ENCODE results near the gene HGS.
A peak's percentile ranks its signal among the peaks of the same experiment; 100 is the strongest.

The HGS gene

GRCh38 chr17:81705518-81706231, 21.9 kb downstream of the HGS start:
- no peak for DNase-seq (ENCODE audit: low spot score)

DNA sequence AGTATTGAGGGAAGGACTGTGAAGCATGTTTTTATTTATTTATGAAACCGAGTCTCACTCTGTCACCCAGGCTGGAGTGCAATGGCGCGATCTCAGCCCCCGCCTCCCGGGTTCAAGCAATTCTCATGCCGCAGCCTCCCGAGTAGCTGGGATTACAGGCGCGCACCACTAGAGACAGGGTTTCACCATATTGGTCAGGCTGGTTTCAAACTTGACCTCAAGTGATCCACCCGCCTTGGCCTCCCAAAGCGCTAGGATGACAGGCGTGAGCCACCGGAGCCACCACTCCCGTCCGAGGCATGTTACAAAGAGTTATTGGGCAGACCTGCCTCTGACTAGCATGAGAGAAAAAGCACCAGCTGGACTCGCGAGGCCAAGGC, 22.4 kb downstream of the HGS start:
- DNase-seq (ENCODE audit: low spot score) = no peak

- no peak for DNase-seq (ENCODE audit: low spot score)
Measured at GRCh38 chr17:81706757-81707624, 23.2 kb downstream of the HGS start.

- no peak for DNase-seq (ENCODE audit: low spot score)
Measured at GRCh38 chr17:81707725-81708646, 24.2 kb downstream of the HGS start.

DNA sequence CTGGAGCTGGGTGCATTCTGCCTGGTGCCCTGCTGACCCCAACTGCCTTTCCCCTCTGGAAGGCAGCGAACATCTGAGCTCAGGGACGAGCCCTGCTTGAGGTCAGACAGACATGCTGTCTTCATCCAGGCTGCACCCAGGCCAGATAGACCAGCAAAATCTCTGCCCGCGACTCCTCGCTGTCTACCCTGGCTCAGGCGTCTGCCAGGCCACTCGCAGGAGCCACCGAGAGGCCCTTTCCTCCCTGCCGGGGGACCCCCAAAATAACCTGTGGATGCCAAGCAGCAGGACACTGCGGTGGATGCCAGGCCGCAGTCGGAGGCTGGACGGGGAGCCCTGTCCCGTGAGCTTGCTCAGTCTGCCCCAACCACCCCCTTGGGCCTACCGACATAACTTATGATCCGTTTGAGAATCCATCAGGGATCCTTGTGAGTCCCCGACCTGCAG, 25.0 kb downstream of the HGS start:
- no peak for DNase-seq (ENCODE audit: low spot score)

GRCh38 chr17:81710514-81711308, 26.9 kb downstream of the HGS start:
- DNase-seq (ENCODE audit: low spot score) = peak; percentile 32

DNA sequence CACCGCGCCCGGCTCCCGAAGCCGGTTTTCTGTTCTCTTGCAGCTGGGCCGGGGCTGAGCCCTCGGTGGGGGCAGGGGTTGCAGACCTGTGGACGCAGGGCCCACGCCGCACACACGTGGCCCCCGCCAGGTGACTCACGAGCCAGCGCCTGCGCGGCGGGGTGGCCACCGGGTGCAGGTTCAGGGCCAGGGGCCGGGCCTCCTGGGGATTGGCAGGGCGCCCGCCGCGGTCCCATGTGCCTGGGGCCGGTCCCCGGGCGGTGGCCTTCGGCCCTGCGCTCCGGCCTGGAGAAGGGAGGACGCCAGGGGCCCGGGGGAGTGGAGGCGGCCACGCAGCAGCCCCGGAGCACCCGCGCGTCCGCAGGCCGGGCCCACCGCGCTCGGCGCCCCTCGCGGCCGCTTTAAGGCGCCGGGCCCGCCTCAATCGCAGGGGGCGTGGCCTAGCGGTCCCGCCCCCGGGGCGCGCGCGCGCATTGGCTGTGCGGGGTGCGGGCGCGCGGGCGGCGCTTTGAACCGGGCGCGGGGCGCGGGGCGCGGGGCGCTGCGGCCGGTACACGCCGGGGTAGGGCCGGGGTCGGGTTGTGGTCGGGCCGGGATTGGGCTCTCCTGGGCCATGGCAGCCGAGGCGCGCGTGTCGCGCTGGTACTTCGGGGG, 28.1 kb downstream of the HGS start, which contains the start of gene SLC25A10:
TSS of gene SLC25A10 (plus strand) at position 471 of the 654 bp plus-strand sequence. CDS start at position 614, 143 bp downstream.
- DNase-seq (ENCODE audit: low spot score) = peak; percentile 97

- peak; percentile 83 for DNase-seq (ENCODE audit: low spot score)
Measured at GRCh38 chr17:81712468-81713003, 28.7 kb downstream of the HGS start.

- no peak for DNase-seq (ENCODE audit: low spot score)
Measured at GRCh38 chr17:81713004-81713555, 29.3 kb downstream of the HGS start.

DNA sequence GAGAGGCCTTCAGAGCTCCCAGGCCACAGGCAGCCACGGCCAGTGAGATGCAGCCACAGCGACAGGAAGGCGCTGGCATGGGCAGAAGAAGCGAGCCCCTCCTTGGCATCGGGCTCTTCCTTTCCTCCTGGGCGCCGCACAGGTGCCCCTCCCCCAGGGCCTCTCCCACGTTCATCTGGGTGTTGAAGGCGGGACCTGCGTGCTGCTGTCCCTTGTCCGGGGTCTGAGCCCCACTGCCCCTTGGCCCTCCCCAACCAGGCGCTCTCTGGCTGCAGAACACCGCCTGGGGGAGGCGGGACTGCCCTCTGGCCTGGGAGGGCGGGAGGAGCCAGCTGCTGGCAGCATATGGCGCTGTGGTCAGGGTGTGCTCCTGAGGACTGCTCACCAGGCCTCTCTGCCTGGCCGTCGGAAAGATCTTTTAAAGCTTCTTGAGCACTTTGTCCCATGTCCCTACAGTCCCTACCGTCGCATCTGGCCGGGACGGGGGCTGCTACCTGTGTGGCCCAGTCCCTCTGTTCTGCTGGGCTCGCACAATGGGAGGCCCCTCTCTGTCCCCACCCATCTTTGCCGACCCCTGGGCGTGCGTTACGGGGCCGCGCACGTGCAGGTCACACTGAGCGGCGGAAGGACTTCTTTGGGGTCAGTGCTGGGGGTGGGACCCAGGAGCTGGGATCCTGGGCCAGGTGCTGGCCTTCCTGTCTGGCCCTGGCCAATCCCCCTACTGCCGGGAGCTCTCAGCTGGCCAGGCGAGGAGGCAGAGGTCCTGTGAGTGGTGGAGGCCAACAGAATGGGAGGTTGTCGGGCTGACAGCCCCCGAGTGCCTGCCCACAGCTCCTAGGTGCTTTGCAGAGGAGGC, 30.0 kb downstream of the HGS start:
- no peak for DNase-seq (ENCODE audit: low spot score)

DNA sequence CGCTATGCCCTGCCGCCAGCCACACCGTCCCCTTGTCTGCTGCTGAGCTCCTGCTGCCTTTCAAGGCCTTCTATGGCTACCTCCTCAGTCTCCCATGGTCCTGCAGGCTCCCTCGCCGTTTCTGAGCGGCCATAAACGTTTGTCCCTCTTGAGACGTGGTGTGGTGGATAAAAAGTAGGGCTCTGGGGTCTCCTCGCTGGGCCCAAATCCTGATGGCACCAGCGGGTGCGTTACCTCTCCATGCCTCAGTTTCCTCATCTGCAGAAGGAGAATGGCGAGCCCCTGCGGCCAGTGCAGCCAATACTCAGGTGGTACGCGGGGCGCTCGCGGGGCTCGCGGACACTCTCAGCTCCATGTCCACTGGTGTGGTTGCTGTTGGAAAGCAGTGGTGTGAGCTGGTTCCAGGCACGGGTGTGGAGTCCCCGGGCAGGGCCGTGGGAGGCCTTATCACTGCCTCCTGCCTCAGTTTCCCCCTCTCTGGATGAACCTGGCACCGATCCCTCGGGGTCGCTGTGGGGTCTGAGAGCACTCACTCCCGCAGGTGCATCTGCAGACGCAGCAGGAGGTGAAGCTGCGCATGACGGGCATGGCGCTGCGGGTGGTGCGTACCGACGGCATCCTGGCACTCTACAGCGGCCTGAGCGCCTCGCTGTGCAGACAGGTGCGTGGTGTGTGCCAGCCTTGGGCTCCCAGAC, 30.7 kb downstream of the HGS start:
- DNase-seq (ENCODE audit: low spot score) = no peak

DNA sequence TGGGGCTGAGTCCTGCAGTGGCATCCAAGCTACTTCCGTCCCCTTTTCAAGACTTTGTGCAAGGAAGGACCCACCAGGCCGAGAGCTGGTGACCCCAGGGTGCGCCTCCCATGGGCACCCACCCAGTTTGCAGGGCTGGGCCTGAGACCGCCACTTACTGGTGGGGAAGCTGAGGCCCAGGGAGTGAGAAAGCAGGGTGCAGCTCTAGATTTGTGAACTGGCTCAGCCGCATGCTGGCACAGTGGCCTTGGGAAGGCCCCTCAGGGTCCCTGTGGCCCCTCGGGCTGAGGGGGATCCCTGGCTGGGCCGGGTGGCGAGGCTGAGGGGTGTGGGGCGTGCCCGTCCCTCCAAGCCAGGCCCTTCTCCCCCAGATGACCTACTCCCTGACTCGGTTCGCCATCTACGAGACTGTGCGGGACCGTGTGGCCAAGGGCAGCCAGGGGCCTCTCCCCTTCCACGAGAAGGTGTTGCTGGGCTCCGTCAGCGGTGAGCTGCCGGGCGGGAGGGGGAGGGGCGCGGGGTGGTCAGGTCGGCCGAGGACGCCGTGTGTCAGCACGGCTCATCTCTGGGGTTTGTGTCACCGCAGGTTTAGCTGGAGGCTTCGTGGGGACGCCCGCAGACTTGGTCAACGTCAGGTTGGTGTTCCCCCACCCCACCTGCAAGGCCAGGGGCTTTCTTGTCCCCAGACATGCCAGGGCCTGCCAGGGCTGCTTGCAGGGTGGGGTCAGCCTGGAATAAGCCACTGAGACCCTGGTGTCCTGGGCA, 31.5 kb downstream of the HGS start:
- no peak for DNase-seq (ENCODE audit: low spot score)

DNA sequence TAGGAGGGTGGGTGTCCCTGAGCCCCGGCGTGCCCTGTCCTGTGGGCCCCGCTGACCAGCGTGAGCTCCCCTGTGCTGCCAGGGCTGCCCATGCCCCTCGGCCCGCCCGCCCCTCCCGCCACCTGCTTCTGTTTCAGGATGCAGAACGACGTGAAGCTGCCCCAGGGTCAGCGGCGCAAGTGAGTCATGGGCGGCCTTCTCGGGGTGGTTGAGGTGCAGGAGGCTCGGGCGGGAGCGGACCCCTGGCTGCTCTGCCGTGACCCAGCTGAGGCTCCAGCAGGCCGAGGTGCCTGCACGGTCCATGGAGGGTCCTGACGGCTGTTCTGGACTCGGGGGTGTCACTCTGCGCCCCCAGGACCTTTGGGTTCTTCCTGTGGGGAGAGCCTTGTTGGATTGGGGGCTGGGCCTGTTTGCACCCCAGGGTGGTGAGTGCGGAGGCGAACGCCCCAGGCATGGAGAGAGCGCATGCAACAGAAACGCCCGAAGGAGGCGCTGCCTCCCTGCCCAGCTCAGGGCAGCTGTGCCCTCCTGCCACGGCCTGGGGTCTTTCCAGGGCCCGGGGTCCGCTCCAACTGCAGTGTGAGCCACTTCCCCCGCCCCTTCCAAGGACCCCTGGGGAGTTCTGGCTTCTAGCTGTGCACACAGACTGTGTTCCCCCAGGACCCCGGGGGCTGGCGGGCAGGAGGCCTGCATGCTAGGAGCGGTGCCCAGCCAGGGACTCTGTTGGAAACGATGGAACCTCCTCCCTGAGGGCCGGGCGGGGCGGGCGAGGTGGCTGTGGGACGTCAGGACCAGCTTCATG, 32.3 kb downstream of the HGS start:
- DNase-seq (ENCODE audit: low spot score) = no peak

DNA sequence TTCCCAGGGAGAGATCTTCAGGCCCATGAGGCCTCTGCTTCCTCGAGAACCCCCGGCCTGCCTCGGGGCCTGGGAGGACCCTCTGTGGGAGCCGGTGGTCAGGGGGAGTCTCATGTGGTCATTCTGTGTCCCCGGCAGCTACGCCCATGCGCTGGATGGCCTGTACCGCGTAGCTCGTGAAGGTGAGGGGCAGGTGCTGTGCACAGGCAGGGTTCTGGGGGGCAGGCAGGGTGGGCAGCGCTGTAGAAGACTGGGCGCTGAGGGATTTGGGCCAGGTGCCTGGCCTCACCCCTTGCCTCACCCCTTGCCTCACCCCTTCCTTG, 32.8 kb downstream of the HGS start:
- DNase-seq (ENCODE audit: low spot score) = no peak

GRCh38 chr17:81717049-81717765, 33.4 kb downstream of the HGS start:
- DNase-seq (ENCODE audit: low spot score) = no peak

DNA sequence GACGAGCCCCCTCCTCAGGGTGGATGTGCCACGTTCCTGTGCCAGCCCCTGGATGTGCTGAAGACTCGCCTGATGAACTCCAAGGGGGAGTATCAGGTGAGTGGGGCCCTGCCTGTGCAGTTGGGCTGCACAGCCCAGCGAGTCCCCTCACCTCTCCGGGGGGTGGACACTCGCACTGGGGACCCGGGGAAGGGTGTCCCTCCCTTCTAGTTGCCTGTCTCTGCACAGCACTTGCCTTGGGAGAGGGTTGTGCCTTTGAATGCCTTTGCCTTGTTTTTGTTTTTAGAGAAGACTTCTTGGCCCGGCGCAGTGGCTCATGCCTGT, 33.9 kb downstream of the HGS start:
- no peak for DNase-seq (ENCODE audit: low spot score)

All from AG20443 (cell line).